Upper lobe of left lung (tissue), 6 donors: Measurements from ENCODE around the gene TMEM273. TPM values are rescaled to one million over a fixed set of nuclear protein-coding genes. Genes with fewer than 3 reads are reported as not detected.

Source experiments
- ATAC-seq, 2 donors: fragments of 200-7000 bp; cut with Tn5 transposase; one replicate each; pipeline ENCODE4 v1.9.1; 2022; ENCODE audit warnings: mild to moderate bottlenecking in 2 of 2, moderate library complexity in 2 of 2; ENCODE audit not compliant: low FRiP score in 2 of 2
- DNase-seq, 2 donors: peaks; one replicate each; pipeline ENCODE4 v3.0.0-alpha.2; 2019 to 2020
- H3K27ac ChIP-seq, 4 donors: fragments of 200-600 bp; sonication (generic); one replicate each; pipeline ENCODE4 v1.5.1; 2016 to 2019
- H3K27me3 ChIP-seq, 4 donors: fragments of 200-600 bp; sonication (generic); one replicate each; pipeline ENCODE4 v1.5.1; 2017 to 2019
- H3K36me3 ChIP-seq, 4 donors: fragments of 200-600 bp; sonication (generic); one replicate each; pipeline ENCODE4 v1.5.1; 2016 to 2019
- H3K4me1 ChIP-seq, 4 donors: fragments of 200-600 bp; sonication (generic); one replicate each; pipeline ENCODE4 v1.5.1; 2018 to 2019
- H3K4me3 ChIP-seq, 4 donors: fragments of 200-600 bp; sonication (generic); one replicate each; pipeline ENCODE4 v1.5.1; 2017 to 2019; ENCODE audit warnings: mild to moderate bottlenecking in 2 of 4, moderate library complexity in 1 of 4
- H3K9me3 ChIP-seq, 4 donors: fragments of 200-600 bp; sonication (generic); one replicate each; pipeline ENCODE4 v1.5.1; 2018 to 2019
- CTCF ChIP-seq, 6 experiments: fragments of 450-650 bp in 4 of 6; fragments of 200-600 bp in 2 of 6; sonication (generic) in 2 of 6; IDR thresholded peaks; one replicate each; pipeline ENCODE4 v1.5.1; 2016 to 2019; ENCODE audit warnings: antibody characterized with exemption in 6 of 6
- EP300 ChIP-seq, 4 donors: sonication (generic); formaldehyde crosslinking; IDR thresholded peaks; one replicate each; pipeline ENCODE4 v1.5.1; 2017; ENCODE audit warnings: antibody characterized with exemption in 4 of 4, control low read depth in 2 of 4
- POLR2A ChIP-seq, 4 donors: fragments of 450-650 bp; IDR thresholded peaks; one replicate each; pipeline ENCODE4 v1.5.1; 2016 to 2017; ENCODE audit warnings: antibody characterized with exemption in 4 of 4, mild to moderate bottlenecking in 2 of 4
- POLR2AphosphoS5 ChIP-seq, 2 donors: sonication (generic); formaldehyde crosslinking; IDR thresholded peaks; one replicate each; pipeline ENCODE4 v1.5.1; 2017; ENCODE audit warnings: antibody characterized with exemption in 2 of 2
- WGBS, 2 donors: methylation state at CpG; one replicate each; pipeline ENCODE4 v1.1.5; 2017 to 2018; 5-methylcytosine and 5-hydroxymethylcytosine counted together
- total RNA-seq, 6 donors: library from RNA; depleted of rRNA in 4 of 6; stranded (reverse); fragments of >200 nt in 4 of 6; gene quantifications; one replicate each; pipeline versions ENCODE4 v1.1.0 to v1.2.1, GENCODE V29; 2016 to 2021
- donor health status: DM: no; HTN: no; CAD: no; lungs with moderate emphysema.
- donor health status: DM: no; HTN: yes; CAD: no; lungs with severe emphysema.

Gene TMEM273
- total RNA-seq, 6 donors from 2014 or later = 12.3 to 52.3 (median 30.7) TPM

- no peak overlapping the region for H3K4me3 ChIP-seq
- peak in 1 of 2 donors; percentile 76 for DNase-seq
- peak; percentile 73 to 91 for ATAC-seq
- H3K27me3 ChIP-seq = no peaks in the 10 kb centered on the region
- 51 to 62% methylated on average over 9 of the region's 9 CpGs for WGBS, 2 donors
- peaks cover 12 to 21% (median 17%) of the 10 kb centered on the region in 4 donors for H3K4me1 ChIP-seq
- no peaks in the 10 kb centered on the region for H3K9me3 ChIP-seq
- no peak for TF ChIP-seq EP300 (IDR thresholded peaks at IDR 0.05)
- TF ChIP-seq CTCF (IDR thresholded peaks at IDR 0.05) = no peak
- TF ChIP-seq POLR2AphosphoS5 (IDR thresholded peaks at IDR 0.05) = no peak
- no peak for TF ChIP-seq POLR2A (IDR thresholded peaks at IDR 0.05)
- peak overlapping the region in 3 of 4 donors; percentile 31 to 67 (median 55) for H3K27ac ChIP-seq
- no peaks in the 10 kb centered on the region for H3K36me3 ChIP-seq
Measured at GRCh38 chr10:49177391-49178355, 10.5 kb downstream of the TMEM273 start.

- H3K9me3 ChIP-seq = no peaks in the 10 kb centered on the region
- no peaks in the 10 kb centered on the region for H3K27me3 ChIP-seq
- no peak overlapping the region for H3K4me3 ChIP-seq
- H3K27ac ChIP-seq = peak overlapping the region in 1 of 4 donors; percentile 67
- DNase-seq = no peak
- peaks cover 12 to 18% (median 15%) of the 10 kb centered on the region in 4 donors for H3K4me1 ChIP-seq
- WGBS, 2 donors = 84 to 95% methylated on average over 16 to 19 of the region's 19 CpGs
- H3K36me3 ChIP-seq = no peaks in the 10 kb centered on the region
- TF ChIP-seq CTCF (IDR thresholded peaks at IDR 0.05) = no peak
- TF ChIP-seq EP300 (IDR thresholded peaks at IDR 0.05) = no peak
- no peak for TF ChIP-seq POLR2A (IDR thresholded peaks at IDR 0.05)
- no peak for TF ChIP-seq POLR2AphosphoS5 (IDR thresholded peaks at IDR 0.05)
- ATAC-seq = no peak
Measured at GRCh38 chr10:49176310-49177268, 11.6 kb downstream of the TMEM273 start.

GRCh38 chr10:49175587-49176309 is 12.4 kb downstream of the TMEM273 start:
- DNase-seq = no peak
- Histone ChIP-seq H3K27me3 (no peaks in the 10 kb centered on the region), H3K9me3 (no peaks in the 10 kb centered on the region), H3K27ac (no peak overlapping the region), H3K4me3 (no peak overlapping the region), H3K4me1 (peaks cover 12 to 18% (median 15%) of the 10 kb centered on the region in 4 donors), H3K36me3 (no peaks in the 10 kb centered on the region)
- WGBS, 2 donors = 92 to 97% methylated on average over 7 to 8 of the region's 8 CpGs
- no peak for ATAC-seq
- TF ChIP-seq EP300 (IDR thresholded peaks at IDR 0.05) (no peak), POLR2AphosphoS5 (IDR thresholded peaks at IDR 0.05) (no peak), POLR2A (IDR thresholded peaks at IDR 0.05) (no peak), CTCF (IDR thresholded peaks at IDR 0.05) (no peak)

GRCh38 chr10:49174926-49175500 is 13.2 kb downstream of the TMEM273 start:
- ATAC-seq (no peak), DNase-seq (no peak)
- Histone ChIP-seq H3K36me3 (no peaks in the 10 kb centered on the region), H3K4me1 (peaks cover 12 to 18% (median 15%) of the 10 kb centered on the region in 4 donors), H3K9me3 (no peaks in the 10 kb centered on the region), H3K27ac (no peak overlapping the region), H3K27me3 (no peaks in the 10 kb centered on the region), H3K4me3 (no peak overlapping the region)
- TF ChIP-seq POLR2A (IDR thresholded peaks at IDR 0.05) (no peak), EP300 (IDR thresholded peaks at IDR 0.05) (no peak), CTCF (IDR thresholded peaks at IDR 0.05) (no peak), POLR2AphosphoS5 (IDR thresholded peaks at IDR 0.05) (no peak)
- 84 to 90% methylated on average over 10 of the region's 10 CpGs for WGBS, 2 donors
